ENCODE data around the gene KIAA0753. TPM values are rescaled to one million over a fixed set of nuclear protein-coding genes. Genes with fewer than 3 reads are reported as not detected.
A peak's percentile ranks its signal among the peaks of the same experiment; 100 is the strongest.

Gene KIAA0753
- total and polyA plus RNA-seq, 2 of the 4 experiments (the other 2 are of a cell fraction): 10.2 to 17.6 TPM

GRCh38 chr17:6599364-6599763 lies 41.1 kb downstream of the KIAA0753 start:
- no peak overlapping the region for H2AK9ac ChIP-seq (replicated peaks; ENCODE audit: low read depth, low read length, poor library complexity)
- H4K91ac ChIP-seq (ENCODE audit: insufficient read depth, low read depth, low read length): no peak overlapping the region
- no peaks in the 10 kb centered on the region for H3K9me3 ChIP-seq (ENCODE audit: control insufficient read depth, insufficient read depth, low read length)
- no peak overlapping the region for H2BK120ac ChIP-seq (ENCODE audit: low read depth, low read length)
- DNase-seq (peak; percentile 13), ATAC-seq (ENCODE audit: low read depth) (peak; percentile 34; the same call in 1 of the 2 replicates)
- no peak overlapping the region for H3K9ac ChIP-seq (ENCODE audit: low read depth, low read length)
- no peak overlapping the region for H4K5ac ChIP-seq (ENCODE audit: low read depth, low read length)
- no TSS peak for BruUV-seq (replicated peaks)
- H4K20me1 ChIP-seq (ENCODE audit: insufficient read depth, low read length): no peaks in the 10 kb centered on the region
- no peak overlapping the region for H2BK15ac ChIP-seq (ENCODE audit: low read depth, low read length)
- dilution Hi-C loops (cut with HindIII; ENCODE audit: low sequenced_read_pairs, unreplicated experiment) (no loop called here), in situ Hi-C loops (cut with MboI; ENCODE audit: low sequenced_read_pairs) (no loop called here), intact Hi-C loops (cut with micrococcal nuclease) (no loop called here)
- H4K8ac ChIP-seq (ENCODE audit: low read depth in 2 of 2, low read length in 2 of 2): no peak overlapping the region
- H3K27me3 ChIP-seq (ENCODE audit: control insufficient read depth, insufficient read depth, low read length): no peaks in the 10 kb centered on the region
- H3K27ac ChIP-seq (ENCODE audit: insufficient read depth, low read length): no peak overlapping the region
- no peak overlapping the region for H2AFZ ChIP-seq (replicated peaks; ENCODE audit: low read length, poor library complexity)
- H3K36me3 ChIP-seq (ENCODE audit: control insufficient read depth, insufficient read depth, low read length): peaks cover 27% of the 10 kb centered on the region
- H3K14ac ChIP-seq (replicated peaks; ENCODE audit: low read depth, low read length): no peak overlapping the region
- H2BK20ac ChIP-seq (ENCODE audit: low read depth, low read length): no peak overlapping the region
- no peaks in the 10 kb centered on the region for H3K9me1 ChIP-seq (ENCODE audit: insufficient read depth, low read length)
- H3K18ac ChIP-seq (ENCODE audit: low read depth, low read length): no peak overlapping the region
- no peak overlapping the region for H3K23ac ChIP-seq (ENCODE audit: low read depth, low read length)
- ChIA-PET POLR2A (ENCODE audit: unreplicated experiment) (no interaction called here), CTCF (interaction anchor here (0.6 kb wide), 1 partner anchor 16 kb away, joined by 5 read pairs; no protein-coding TSS in a partner anchor)
- no peak overlapping the region for H2AK5ac ChIP-seq (ENCODE audit: low read depth, low read length)
- H3K4me3 ChIP-seq (ENCODE audit: insufficient read depth, low read depth, low read length): no peak overlapping the region
- H2BK5ac ChIP-seq (ENCODE audit: low read depth, low read length, poor library complexity, severe bottlenecking): no peak overlapping the region
- no peak for TF ChIP-seq CEBPB (IDR thresholded peaks at IDR 0.05; ENCODE audit: low read depth, low read length)
- 0 out of 2 replicates have a peak, but pooled peaks have one; percentile 35 for TF ChIP-seq NFE2L2 (IDR thresholded peaks at IDR 0.05; ENCODE audit: low read depth, low read length)
- no peak for TF ChIP-seq SMC3 (IDR thresholded peaks at IDR 0.05; ENCODE audit: low read depth, low read length)
- peaks cover 8 to 28% of the 10 kb centered on the region in 2 experiments; a peak in 3 of 4 replicates for H3K79me1 ChIP-seq (ENCODE audit: low read depth in 1 of 2, low read length in 2 of 2)
- H3K4me1 ChIP-seq (ENCODE audit: control insufficient read depth, insufficient read depth, low read length): peaks cover 1% of the 10 kb centered on the region; the same call in 1 of the 2 replicates
- no peak overlapping the region for H3K4ac ChIP-seq (ENCODE audit: low read depth, low read length)
- no peak overlapping the region for H3K56ac ChIP-seq (ENCODE audit: extremely low read depth, insufficient read depth, low read length)
- H3K4me2 ChIP-seq (ENCODE audit: low read depth, low read length): no peak overlapping the region
